Gastroesophageal sphincter (tissue), 4 donors: ENCODE measurements around the gene LGALS8. TPM values are rescaled to one million over a fixed set of nuclear protein-coding genes. Genes with fewer than 3 reads are reported as not detected.
"Not testable (repeated sequence)": the region's sequence is repeated elsewhere in the genome, so short reads cannot be mapped to it uniquely, and the experiment has no call there.

Experiments
- ATAC-seq: fragments of 150-250 bp; one replicate; pipeline ENCODE4 v1.9.1; 2016; ENCODE audit warnings: mild to moderate bottlenecking, moderate library complexity
- H3K27ac ChIP-seq, 4 donors: fragments of 200-600 bp; sonication (generic) in 3 of 4; 1 replicate in 3 of 4; 2 replicates in 1 of 4; pipeline ENCODE4 v1.5.1; 2016 to 2019
- H3K27me3 ChIP-seq: fragments of 200-600 bp; sonication (generic); one replicate; pipeline ENCODE4 v1.5.1; 2019
- H3K36me3 ChIP-seq, 2 donors: fragments of 200-600 bp; sonication (generic); one replicate each; pipeline ENCODE4 v1.5.1; 2019; ENCODE audit warnings: control low read depth in 1 of 2
- H3K4me1 ChIP-seq, 3 donors: fragments of 200-600 bp; sonication (generic); 1 replicate in 2 of 3; 2 replicates in 1 of 3; pipeline ENCODE4 v1.5.1; 2016 to 2019; ENCODE audit warnings: control low read depth in 2 of 3
- H3K4me3 ChIP-seq, 2 donors: fragments of 200-600 bp; sonication (generic); one replicate each; pipeline ENCODE4 v1.5.1; 2019; ENCODE audit warnings: mild to moderate bottlenecking in 1 of 2, moderate library complexity in 1 of 2
- H3K9me3 ChIP-seq, 3 donors: fragments of 200-600 bp; sonication (generic); one replicate each; pipeline ENCODE4 v1.5.1; 2017 to 2019; ENCODE audit warnings: control low read depth in 2 of 3
- CTCF ChIP-seq, 4 experiments: fragments of 200-600 bp in 2 of 4; fragments of 450-650 bp in 2 of 4; sonication (generic) in 1 of 4; IDR thresholded peaks; one replicate each; pipeline ENCODE4 v1.5.1; 2017 to 2019; ENCODE audit warnings: antibody characterized with exemption in 4 of 4, mild to moderate bottlenecking in 2 of 4, moderate library complexity in 2 of 4
- EP300 ChIP-seq: sonication (generic); formaldehyde crosslinking; IDR thresholded peaks from one replicate; pipeline ENCODE4 v1.6.1; 2017; ENCODE audit warnings: antibody characterized with exemption, mild to moderate bottlenecking
- POLR2A ChIP-seq, 2 donors: fragments of 450-650 bp; IDR thresholded peaks; one replicate each; pipeline ENCODE4 v1.6.1; 2017; ENCODE audit warnings: antibody characterized with exemption in 2 of 2, mild to moderate bottlenecking in 2 of 2, moderate library complexity in 1 of 2
- POLR2AphosphoS5 ChIP-seq: sonication (generic); formaldehyde crosslinking; IDR thresholded peaks from one replicate; pipeline ENCODE4 v1.6.1; 2017; ENCODE audit warnings: antibody characterized with exemption
- WGBS, 2 donors: methylation state at CpG; one replicate each; pipeline ENCODE4 v1.1.5; 2018; ENCODE audit warnings: low coverage in 1 of 2; 5-methylcytosine and 5-hydroxymethylcytosine counted together
- total RNA-seq, 4 donors: library from RNA; depleted of rRNA; stranded (reverse); fragments of >200 nt; gene quantifications; one replicate each; pipeline ENCODE4 v1.1.0, GENCODE V29; 2016

Gene LGALS8
- total RNA-seq, 4 donors from 2014 or later, result 50.5 to 81.8 (median 54.7) TPM

GRCh38 chr1:236576004-236576403 lies 52.2 kb downstream of the LGALS8 start:
- WGBS, 2 donors, result 40 to 55% methylated on average over 2 of the region's 2 CpGs
- H3K36me3 ChIP-seq, result peaks cover 7 to 100% of the 10 kb centered on the region in 2 donors
- ATAC-seq, result no peak

GRCh38 chr1:236577041-236577440 lies 53.3 kb downstream of the LGALS8 start:
- H3K36me3 ChIP-seq, result peaks cover 7 to 100% of the 10 kb centered on the region in 2 donors
- H3K4me3 ChIP-seq, H3K27me3 ChIP-seq, H3K4me1 ChIP-seq, H3K27ac ChIP-seq, H3K9me3 ChIP-seq, ATAC-seq: not testable (repeated sequence)
- WGBS, 2 donors, result 72 to 92% methylated on average over 5 to 6 of the region's 7 CpGs

More at GRCh38 chr1:236576004-236576403, 52.2 kb downstream of the LGALS8 start:
- Histone ChIP-seq H3K4me3 (no peak overlapping the region), H3K27ac (no peak overlapping the region), H3K9me3 (no peaks in the 10 kb centered on the region), H3K4me1 (no peaks in the 10 kb centered on the region), H3K27me3 (no peaks in the 10 kb centered on the region)
- TF ChIP-seq CTCF (IDR thresholded peaks at IDR 0.05) (no peak), POLR2AphosphoS5 (no peak), EP300 (no peak), POLR2A (IDR thresholded peaks at IDR 0.05) (no peak)

- WGBS, 2 donors, result 94 to 100% methylated on average over 3 of the region's 3 CpGs
- Histone ChIP-seq H3K9me3 (no peaks in the 10 kb centered on the region), H3K4me3 (no peak overlapping the region), H3K4me1 (no peaks in the 10 kb centered on the region), H3K27me3 (no peaks in the 10 kb centered on the region), H3K36me3 (peaks cover 6 to 100% of the 10 kb centered on the region in 2 donors), H3K27ac (no peak overlapping the region)
- no peak for TF ChIP-seq POLR2A (IDR thresholded peaks at IDR 0.05)
- TF ChIP-seq EP300, result no peak
- no peak for ATAC-seq
These were observed 54.9 kb downstream of the LGALS8 start for GRCh38 chr1:236578661-236579060.

GRCh38 chr1:236580404-236580803 lies 56.6 kb downstream of the LGALS8 start:
- H3K4me1 ChIP-seq, H3K9me3 ChIP-seq, H3K4me3 ChIP-seq, ATAC-seq, H3K27ac ChIP-seq, H3K27me3 ChIP-seq: not testable (repeated sequence)
- H3K36me3 ChIP-seq, result peaks cover 6 to 100% of the 10 kb centered on the region in 2 donors
- 80 to 100% methylated on average over 1 of the region's 3 CpGs for WGBS, 2 donors

DNA sequence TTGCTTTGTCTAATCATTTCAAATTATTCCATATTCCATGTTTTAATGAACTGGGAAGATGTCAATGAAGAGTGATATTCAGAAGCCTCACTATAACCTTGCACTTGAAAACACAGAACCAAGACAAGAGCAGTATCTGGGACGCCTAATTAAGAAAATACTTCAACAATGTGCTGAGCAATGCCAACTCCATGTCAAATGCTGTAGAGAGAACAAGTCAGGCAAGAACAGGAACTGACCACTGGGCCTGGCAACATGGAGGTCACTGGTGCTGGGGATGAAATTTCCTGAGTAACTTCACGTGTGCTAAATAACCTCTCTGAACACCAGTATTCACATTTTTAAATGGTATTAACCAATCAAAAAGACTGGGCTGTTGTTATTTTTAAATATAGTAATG lies 57.7 kb downstream of the LGALS8 start:
- no peak for TF ChIP-seq POLR2A (IDR thresholded peaks at IDR 0.05)
- no peak for TF ChIP-seq CTCF (IDR thresholded peaks at IDR 0.05)
- TF ChIP-seq POLR2AphosphoS5, result no peak
- no peak for TF ChIP-seq EP300
- Histone ChIP-seq H3K9me3 (no peaks in the 10 kb centered on the region), H3K27ac (no peak overlapping the region), H3K4me1 (no peaks in the 10 kb centered on the region), H3K4me3 (no peak overlapping the region), H3K27me3 (no peaks in the 10 kb centered on the region), H3K36me3 (peaks cover 4 to 100% of the 10 kb centered on the region in 2 donors)
- 67 to 87% methylated on average over 1 to 2 of the region's 2 CpGs for WGBS, 2 donors
- ATAC-seq, result no peak

DNA sequence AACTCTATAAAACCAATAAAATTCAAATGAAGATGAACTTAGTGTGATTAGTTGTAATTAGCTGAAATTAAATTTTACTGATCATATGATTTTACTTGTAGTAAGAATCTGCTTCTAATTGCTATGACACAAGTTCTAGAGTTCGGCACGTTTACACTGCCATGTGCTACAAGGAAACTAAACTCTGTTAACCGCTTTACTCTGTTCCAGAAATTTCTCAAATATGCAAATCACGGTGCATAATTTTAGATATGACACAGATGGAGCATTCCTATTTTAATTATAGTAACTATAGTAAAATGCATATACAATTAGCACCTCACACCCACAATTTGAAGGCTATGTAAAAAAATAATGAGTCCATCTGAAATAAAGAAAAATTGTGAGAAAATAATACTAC lies 65.7 kb downstream of the LGALS8 start:
- Histone ChIP-seq H3K4me1 (no peaks in the 10 kb centered on the region), H3K27me3 (no peaks in the 10 kb centered on the region), H3K27ac (no peak overlapping the region), H3K9me3 (no peaks in the 10 kb centered on the region), H3K4me3 (no peak overlapping the region), H3K36me3 (peaks cover 0 to 99% of the 10 kb centered on the region in 2 donors)
- ATAC-seq, result no peak
- 76 to 89% methylated on average over 4 of the region's 4 CpGs for WGBS, 2 donors
- TF ChIP-seq EP300, result no peak
- TF ChIP-seq POLR2AphosphoS5, result no peak
- no peak for TF ChIP-seq POLR2A (IDR thresholded peaks at IDR 0.05)
- no peak for TF ChIP-seq CTCF (IDR thresholded peaks at IDR 0.05)
